Measurements from ENCODE around the gene DOK5.

The DOK5 gene

DNA sequence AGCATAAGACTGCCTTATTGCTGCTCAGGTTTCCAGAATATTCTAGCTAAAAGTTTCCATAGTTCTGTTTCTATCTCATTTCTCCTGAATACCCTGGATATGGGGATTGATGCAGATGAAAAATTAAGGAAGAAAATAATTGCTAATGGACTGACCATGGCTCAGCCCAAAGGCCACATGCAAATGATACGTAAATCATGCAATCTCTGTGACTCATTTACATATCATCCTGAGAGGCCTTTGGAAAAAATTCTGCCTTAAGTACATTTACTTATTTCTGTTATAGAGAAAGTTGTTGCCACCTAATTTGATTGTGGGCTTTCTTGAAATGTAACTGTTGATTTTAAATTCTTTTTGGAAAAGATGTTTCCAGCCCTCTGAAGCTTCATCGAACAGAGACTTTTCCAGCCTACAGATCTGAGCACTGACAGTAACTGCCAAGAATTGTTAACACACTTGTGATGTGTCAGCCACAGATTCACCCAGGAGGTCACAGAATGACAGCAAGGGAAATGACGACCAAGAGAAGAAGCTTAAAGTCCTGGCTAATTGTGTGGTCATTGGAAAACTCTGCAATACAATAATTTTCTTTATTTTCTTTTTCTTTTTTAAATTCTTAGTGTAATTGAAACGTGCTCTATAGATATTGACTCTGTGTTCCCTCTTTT is 174.8 kb downstream of the DOK5 start:
- H3K27ac ChIP-seq, result no peak overlapping the region
- no peak for TF ChIP-seq ZFX (IDR thresholded peaks at IDR 0.05; ENCODE audit: borderline replicate concordance)
- TF ChIP-seq, protein P1, sequence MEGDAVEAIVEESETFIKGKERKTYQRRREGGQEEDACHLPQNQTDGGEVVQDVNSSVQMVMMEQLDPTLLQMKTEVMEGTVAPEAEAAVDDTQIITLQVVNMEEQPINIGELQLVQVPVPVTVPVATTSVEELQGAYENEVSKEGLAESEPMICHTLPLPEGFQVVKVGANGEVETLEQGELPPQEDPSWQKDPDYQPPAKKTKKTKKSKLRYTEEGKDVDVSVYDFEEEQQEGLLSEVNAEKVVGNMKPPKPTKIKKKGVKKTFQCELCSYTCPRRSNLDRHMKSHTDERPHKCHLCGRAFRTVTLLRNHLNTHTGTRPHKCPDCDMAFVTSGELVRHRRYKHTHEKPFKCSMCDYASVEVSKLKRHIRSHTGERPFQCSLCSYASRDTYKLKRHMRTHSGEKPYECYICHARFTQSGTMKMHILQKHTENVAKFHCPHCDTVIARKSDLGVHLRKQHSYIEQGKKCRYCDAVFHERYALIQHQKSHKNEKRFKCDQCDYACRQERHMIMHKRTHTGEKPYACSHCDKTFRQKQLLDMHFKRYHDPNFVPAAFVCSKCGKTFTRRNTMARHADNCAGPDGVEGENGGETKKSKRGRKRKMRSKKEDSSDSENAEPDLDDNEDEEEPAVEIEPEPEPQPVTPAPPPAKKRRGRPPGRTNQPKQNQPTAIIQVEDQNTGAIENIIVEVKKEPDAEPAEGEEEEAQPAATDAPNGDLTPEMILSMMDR (IDR thresholded peaks at IDR 0.05), result no peak

DNA sequence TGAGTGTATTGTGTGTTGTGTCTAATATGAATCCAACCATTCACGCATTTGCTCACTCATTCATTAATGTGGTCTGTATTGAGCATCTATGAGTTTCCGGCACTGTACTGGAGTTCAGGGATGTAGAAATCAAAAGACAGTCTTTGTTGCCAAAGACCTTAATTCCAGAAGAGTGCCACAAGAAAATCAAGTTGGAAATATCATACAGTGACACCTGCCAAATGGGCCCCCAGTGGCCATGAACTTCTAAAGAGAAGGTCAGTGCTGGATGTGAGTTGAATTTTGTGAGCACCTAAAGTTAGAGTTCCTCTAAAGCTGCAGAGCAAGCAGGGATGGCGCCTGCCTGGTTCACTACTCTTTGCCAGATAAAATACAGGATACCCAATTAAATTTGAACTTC is 175.9 kb downstream of the DOK5 start:
- no peak overlapping the region for H3K27ac ChIP-seq
- TF ChIP-seq ZFX (IDR thresholded peaks at IDR 0.05; ENCODE audit: borderline replicate concordance), result no peak
- TF ChIP-seq, protein P1 (IDR thresholded peaks at IDR 0.05), result no peak

DNA sequence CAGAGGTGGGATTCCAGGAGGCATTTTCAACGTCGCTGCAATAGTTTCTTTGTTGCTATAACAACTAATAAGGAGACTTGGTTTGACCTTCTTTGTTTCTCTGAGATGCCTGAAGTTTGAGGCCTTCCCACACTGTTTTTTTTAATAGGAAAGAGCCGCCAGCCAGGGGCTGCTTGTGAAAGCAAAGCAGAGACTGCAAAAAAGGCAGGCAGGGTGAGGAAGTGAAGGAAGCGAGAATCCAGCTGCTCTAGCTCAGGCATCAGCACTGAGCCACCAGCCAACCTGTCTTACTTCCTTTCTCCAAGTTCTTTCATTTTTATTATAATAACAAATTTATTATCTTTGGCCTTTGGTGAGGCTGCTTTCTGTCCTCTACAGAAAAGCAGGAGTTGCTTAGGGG is 179.1 kb downstream of the DOK5 start:
- no peak for TF ChIP-seq ZFX (IDR thresholded peaks at IDR 0.05; ENCODE audit: borderline replicate concordance)
- TF ChIP-seq, protein P1 (IDR thresholded peaks at IDR 0.05), result no peak

DNA sequence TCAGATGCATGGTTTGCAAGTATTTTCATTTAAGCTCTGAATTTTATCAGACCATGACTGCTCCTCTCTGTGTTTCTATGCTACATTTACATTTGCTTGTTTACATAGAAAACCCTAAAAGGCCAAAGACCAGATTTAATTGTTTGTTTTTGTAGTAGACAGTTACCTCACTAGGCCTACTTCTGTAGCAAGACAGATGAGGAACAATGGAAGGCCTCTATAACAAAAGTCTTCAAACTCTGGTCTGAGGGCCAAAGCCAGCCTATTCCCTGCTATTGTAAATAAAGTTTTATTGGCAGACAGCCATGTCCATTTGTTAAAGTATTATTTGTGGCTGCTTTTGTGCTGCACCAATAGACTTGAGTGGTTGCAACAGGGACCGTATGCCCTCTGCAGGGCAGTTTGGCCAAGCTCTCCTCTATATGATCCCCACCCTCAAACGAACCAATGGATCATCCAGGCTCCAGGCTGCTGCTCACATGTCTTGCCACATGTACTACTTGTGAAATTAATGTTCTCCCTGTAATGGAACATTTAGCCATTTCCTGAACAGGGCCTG is 182.0 kb downstream of the DOK5 start:
- no peak overlapping the region for H3K27ac ChIP-seq
- TF ChIP-seq, protein P1 (IDR thresholded peaks at IDR 0.05), result no peak
- no peak for TF ChIP-seq ZFX (IDR thresholded peaks at IDR 0.05; ENCODE audit: borderline replicate concordance)

More for the DNA sequence above, 179.1 kb downstream of the DOK5 start:
- H3K27ac ChIP-seq, result no peak overlapping the region

DNA sequence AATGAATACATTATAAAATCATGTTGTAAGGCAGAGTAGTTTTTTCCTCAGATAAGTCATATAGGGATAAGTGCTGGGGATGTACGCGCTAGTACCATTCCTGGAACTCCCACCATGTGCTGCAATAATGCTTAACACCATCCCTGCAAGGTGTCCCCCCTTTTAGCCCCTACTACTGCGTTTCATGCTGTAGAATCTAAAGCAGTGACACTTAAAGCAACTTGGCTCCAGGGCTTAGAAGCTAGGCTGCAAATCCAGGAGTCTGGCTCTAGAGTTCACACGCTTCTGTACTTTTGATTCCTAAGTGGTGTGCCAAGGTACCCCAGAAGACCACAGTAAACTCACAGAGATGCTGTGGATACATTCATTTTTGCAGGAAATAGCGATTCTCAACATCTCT is 183.1 kb downstream of the DOK5 start:
- TF ChIP-seq, protein P1 (IDR thresholded peaks at IDR 0.05), result no peak
- TF ChIP-seq ZFX (IDR thresholded peaks at IDR 0.05; ENCODE audit: borderline replicate concordance), result no peak
- H3K27ac ChIP-seq, result no peak overlapping the region

DNA sequence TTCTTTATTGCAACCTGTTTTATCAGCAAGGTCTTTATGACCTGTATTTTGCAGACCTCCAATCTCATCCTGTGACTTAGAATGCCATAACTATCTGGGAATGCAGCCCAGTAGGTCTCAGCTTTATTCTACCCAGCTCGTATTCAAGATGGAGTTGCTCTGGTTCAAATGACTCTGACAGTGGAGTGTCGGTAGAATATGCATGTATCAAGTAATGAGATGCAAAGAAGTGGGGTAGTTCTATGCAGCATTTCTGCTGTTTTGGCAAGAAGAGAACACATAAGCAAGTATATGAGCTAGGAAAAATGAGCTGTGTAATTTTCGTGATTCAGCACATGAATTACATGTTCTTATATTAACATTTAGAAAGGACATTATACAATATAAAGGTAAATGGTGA is 185.9 kb downstream of the DOK5 start:
- TF ChIP-seq ZFX (IDR thresholded peaks at IDR 0.05; ENCODE audit: borderline replicate concordance), result no peak
- TF ChIP-seq, protein P1 (IDR thresholded peaks at IDR 0.05), result no peak
- no peak overlapping the region for H3K27ac ChIP-seq

DNA sequence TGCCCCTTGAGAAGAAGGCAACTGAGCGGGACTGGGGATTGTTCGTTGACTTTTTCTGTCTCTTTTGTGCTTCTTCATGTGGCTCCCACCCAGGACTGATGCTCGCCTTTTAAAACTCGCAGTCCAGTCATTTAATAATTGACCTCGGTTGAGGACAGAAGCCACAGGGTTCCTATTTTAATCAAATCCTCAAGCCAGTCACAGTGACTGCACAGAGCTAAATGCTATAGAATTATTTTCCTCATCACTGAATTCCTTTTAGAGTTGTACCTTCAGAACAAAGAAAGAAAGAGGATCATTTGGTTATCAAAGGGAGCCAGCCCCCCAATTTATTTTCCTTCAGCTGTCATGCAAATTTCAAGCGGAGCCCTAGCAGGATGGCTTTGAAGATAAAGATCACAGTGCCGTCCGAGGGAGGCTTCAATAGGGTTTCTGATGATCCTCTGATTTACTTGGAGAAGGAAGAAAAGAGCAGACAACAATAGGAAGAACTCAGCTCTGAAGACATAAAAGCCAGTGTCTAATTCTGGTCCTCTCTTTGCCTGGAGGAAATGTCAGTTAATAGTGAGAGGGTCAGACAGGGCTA is 186.6 kb downstream of the DOK5 start:
- H3K27ac ChIP-seq, result no peak overlapping the region
- TF ChIP-seq, protein P1 (IDR thresholded peaks at IDR 0.05), result no peak
- TF ChIP-seq ZFX (IDR thresholded peaks at IDR 0.05; ENCODE audit: borderline replicate concordance), result no peak

All from 22Rv1 (cell line).